H9 (cell line): Measurements from ENCODE around the gene ROM1. TPM values are rescaled to one million over a fixed set of nuclear protein-coding genes. Genes with fewer than 3 reads are reported as not detected.

ENCODE experiments used
- DNase-seq: peaks from one replicate; pipeline ENCODE4 v3.0.0-alpha.2; 2017
- H2AFZ ChIP-seq: one replicate; pipeline ENCODE4 v1.6.1; 2013; ENCODE audit warnings: mild to moderate bottlenecking, low read length, control low read depth, moderate library complexity
- H2AK5ac ChIP-seq: 2 replicates; pipeline ENCODE4 v1.6.1; 2013; ENCODE audit warnings: low read length, control low read depth, mixed read lengths; ENCODE audit not compliant: insufficient read length
- H2BK120ac ChIP-seq: one replicate; pipeline ENCODE4 v1.6.1; 2013; ENCODE audit warnings: low read depth, mild to moderate bottlenecking, low read length, control low read depth, inconsistent platforms; ENCODE audit not compliant: poor library complexity, severe bottlenecking
- H2BK12ac ChIP-seq: 2 replicates; pipeline ENCODE4 v1.6.1; 2013; ENCODE audit warnings: low read length, control low read depth, mixed read lengths, low read depth; ENCODE audit not compliant: insufficient read length
- H2BK15ac ChIP-seq: 2 replicates; pipeline ENCODE4 v1.6.1; 2013; ENCODE audit warnings: low read depth, low read length, control low read depth
- H2BK20ac ChIP-seq: one replicate; pipeline ENCODE4 v1.6.1; 2013; ENCODE audit warnings: low read depth, mild to moderate bottlenecking, low read length, control low read depth, inconsistent platforms; ENCODE audit not compliant: poor library complexity, severe bottlenecking
- H2BK5ac ChIP-seq: 2 replicates; pipeline ENCODE4 v1.6.1; 2013; ENCODE audit warnings: low read length, control low read depth, mixed read lengths; ENCODE audit not compliant: insufficient read length
- H3K14ac ChIP-seq: 2 replicates; pipeline ENCODE4 v1.6.1; 2013; ENCODE audit warnings: low read length, control low read depth; ENCODE audit not compliant: insufficient read depth
- H3K18ac ChIP-seq: 2 replicates; pipeline ENCODE4 v1.6.1; 2013; ENCODE audit warnings: low read depth, mild to moderate bottlenecking, mixed read lengths, low read length, control low read depth; ENCODE audit not compliant: insufficient read length
- H3K23ac ChIP-seq: 2 replicates; pipeline ENCODE4 v1.6.1; 2013; ENCODE audit warnings: low read length, control low read depth, mixed read lengths, low read depth; ENCODE audit not compliant: insufficient read length
- H3K23me2 ChIP-seq: 2 replicates; pipeline ENCODE4 v1.6.1; 2013; ENCODE audit warnings: low read depth, mild to moderate bottlenecking, mixed read lengths, low read length, control low read depth; ENCODE audit not compliant: insufficient read length, poor library complexity, severe bottlenecking
- H3K27ac ChIP-seq: 2 replicates; pipeline ENCODE4 v1.5.1; 2013; ENCODE audit warnings: low read length, control low read depth, mixed read lengths, low read depth; ENCODE audit not compliant: insufficient read length
- H3K27me3 ChIP-seq: 2 replicates; pipeline ENCODE4 v1.6.1; 2013; ENCODE audit warnings: low read length, control low read depth, inconsistent platforms; ENCODE audit not compliant: insufficient read depth
- H3K4ac ChIP-seq: 2 replicates; pipeline ENCODE4 v1.6.1; 2013; ENCODE audit warnings: low read depth, mild to moderate bottlenecking, control low read depth, inconsistent platforms, low read length, moderate library complexity
- H3K4me1 ChIP-seq: 2 replicates; pipeline ENCODE4 v1.6.1; 2013; ENCODE audit warnings: low read length, control low read depth, inconsistent platforms; ENCODE audit not compliant: insufficient read depth
- H3K4me2 ChIP-seq: 2 replicates; pipeline ENCODE4 v1.6.1; 2013; ENCODE audit warnings: low read length, control low read depth, mixed read lengths; ENCODE audit not compliant: insufficient read length, insufficient read depth
- H3K56ac ChIP-seq: 2 replicates; pipeline ENCODE4 v1.6.1; 2013; ENCODE audit warnings: low read depth, mild to moderate bottlenecking, mixed read lengths, low read length, control low read depth; ENCODE audit not compliant: insufficient read length
- H3K79me1 ChIP-seq: 2 replicates; pipeline ENCODE4 v1.6.1; 2013; ENCODE audit warnings: low read depth, mild to moderate bottlenecking, moderate library complexity, low read length, control low read depth, inconsistent platforms; ENCODE audit not compliant: insufficient read depth, poor library complexity, severe bottlenecking
- H3K79me2 ChIP-seq: 2 replicates; pipeline ENCODE4 v1.6.1; 2013; ENCODE audit warnings: low read length, control low read depth, inconsistent platforms; ENCODE audit not compliant: insufficient read depth
- H3K9ac ChIP-seq: 2 replicates; pipeline ENCODE4 v1.6.1; 2013; ENCODE audit warnings: low read length, control low read depth, mixed read lengths; ENCODE audit not compliant: insufficient read length; ENCODE audit errors: extremely low read depth
- H3K9me3 ChIP-seq: one replicate; pipeline ENCODE4 v1.6.1; 2013; ENCODE audit warnings: low read depth, low read length, inconsistent platforms; ENCODE audit not compliant: control insufficient read depth
- H3T11ph ChIP-seq: one replicate; pipeline ENCODE4 v1.6.1; 2013; ENCODE audit warnings: mild to moderate bottlenecking, low read length, control low read depth, inconsistent platforms
- H4K20me1 ChIP-seq: one replicate; pipeline ENCODE4 v1.6.1; 2013; ENCODE audit not compliant: control insufficient read depth, insufficient read length, insufficient read depth
- H4K5ac ChIP-seq: 2 replicates; pipeline ENCODE4 v1.6.1; 2013; ENCODE audit warnings: low read depth, mild to moderate bottlenecking, mixed read lengths, low read length, control low read depth; ENCODE audit not compliant: insufficient read length
- H4K8ac ChIP-seq: replicated peaks from 2 replicates; pipeline ENCODE4 v1.6.1; 2013; ENCODE audit warnings: low read length, control low read depth, mixed read lengths, low read depth; ENCODE audit not compliant: insufficient read length
- H4K91ac ChIP-seq: 2 replicates; pipeline ENCODE4 v1.6.1; 2013; ENCODE audit warnings: low read depth, mild to moderate bottlenecking, moderate library complexity, mixed read lengths, low read length, control low read depth; ENCODE audit not compliant: insufficient read length
- H3K27ac Mint-ChIP-seq, 3 experiments: 2 replicates in 2 of 3; 3 replicates in 1 of 3; pipeline ENCODE4 v1.8.0; 2020 to 2021; ENCODE audit warnings: mixed read lengths in 3 of 3, mild to moderate bottlenecking in 1 of 3, moderate library complexity in 1 of 3
- H3K27me3 Mint-ChIP-seq: 2 replicates; pipeline ENCODE4 v1.8.0; 2021; ENCODE audit warnings: low read depth, mild to moderate bottlenecking, moderate library complexity, mixed read lengths
- H3K36me3 Mint-ChIP-seq, 3 experiments: 2 replicates in 2 of 3; 3 replicates in 1 of 3; pipeline ENCODE4 v1.8.0; 2020 to 2021; ENCODE audit warnings: low read depth in 3 of 3, mixed read lengths in 3 of 3; ENCODE audit not compliant: insufficient read depth in 1 of 3
- H3K4me1 Mint-ChIP-seq, 2 experiments: 2 replicates each; pipeline ENCODE4 v1.8.0; 2020; ENCODE audit warnings: mixed read lengths in 2 of 2
- H3K4me3 Mint-ChIP-seq, 2 experiments: 2 replicates in 1 of 2; 3 replicates in 1 of 2; pipeline ENCODE4 v1.8.0; 2020 to 2021; ENCODE audit warnings: mild to moderate bottlenecking in 2 of 2, mixed read lengths in 2 of 2, moderate library complexity in 1 of 2
- H3K9me3 Mint-ChIP-seq, 2 experiments: 2 replicates in 1 of 2; 3 replicates in 1 of 2; pipeline ENCODE4 v1.8.0; 2020; ENCODE audit warnings: mild to moderate bottlenecking in 2 of 2, mixed read lengths in 2 of 2, moderate library complexity in 1 of 2
- CTCF ChIP-seq: fragments of 200-600 bp; sonication (generic); conservative IDR thresholded peaks from 3 replicates; pipeline ENCODE4 v1.8.0; 2021; ENCODE audit warnings: antibody characterized with exemption, mild to moderate bottlenecking
- WGBS: extraction: QIAGEN DNeasy Blood & Tissue Kit; methylation state at CpG from one replicate; pipeline ENCODE4 v1.1.7; 2013; ENCODE audit warnings: missing lambda C conversion rate, low lambda C conversion rate, mixed read lengths; ENCODE audit not compliant: insufficient read length; ENCODE audit errors: extremely low coverage; 5-methylcytosine and 5-hydroxymethylcytosine counted together
- total RNA-seq: library from RNA; stranded (reverse); gene quantifications from 2 replicates; pipeline ENCODE4 v1.2.1, GENCODE V29; 2021

Gene ROM1
- total RNA-seq, 1 experiment from 2014 or later = 0.79 TPM

- Histone ChIP-seq H2AK5ac (no peak overlapping the region), H2AFZ (no peak overlapping the region), H2BK15ac (no peak overlapping the region), H3K27me3 (no peaks in the 10 kb centered on the region), H3K18ac (peak overlapping the region; percentile 66), H3K9ac (peak overlapping the region; percentile 92), H3K4me1 (no peaks in the 10 kb centered on the region), H3K27ac (no peak overlapping the region), H2BK120ac (no peak overlapping the region), H3K4me2 (peak overlapping the region; percentile 88), H3K23ac (no peak overlapping the region), H2BK5ac (peak overlapping the region; percentile 74), H3K23me2 (peaks cover 13% of the 10 kb centered on the region), H2BK20ac (no peak overlapping the region), H4K5ac (no peak overlapping the region), H2BK12ac (no peak overlapping the region), H3T11ph (no peak overlapping the region), H4K20me1 (no peaks in the 10 kb centered on the region), H3K56ac (no peak overlapping the region), H3K79me1 (peaks cover 8% of the 10 kb centered on the region), H3K9me3 (no peaks in the 10 kb centered on the region), H3K4ac (no peak overlapping the region), H4K8ac (no peak overlapping the region), H3K14ac (peak overlapping the region; percentile 86), H4K91ac (no peak overlapping the region), H3K79me2 (peaks cover 12% of the 10 kb centered on the region; the same call in 1 of the 2 replicates)
- Mint-ChIP-seq H3K27ac (peak overlapping the region; percentile 95 to 99 (median 99)), H3K36me3 (peaks cover 49 to 81% (median 73%) of the 10 kb centered on the region in 3 experiments), H3K4me1 (peaks cover 38 to 39% of the 10 kb centered on the region in 2 experiments), H3K9me3 (no peaks in the 10 kb centered on the region), H3K27me3 (no peaks in the 10 kb centered on the region), H3K4me3 (peak overlapping the region; percentile 99 to 100)
- DNase-seq = no peak
- TF ChIP-seq CTCF = no peak
- no CpG with 5 or more reads among the region's 33 CpGs for WGBS
Observed at GRCh38 chr11:62573006-62573591, 40.0 kb upstream of the ROM1 start.
